H7 (cell line): ENCODE data around the gene TMEM97. TPM values are rescaled to one million over a fixed set of nuclear protein-coding genes. Genes with fewer than 3 reads are reported as not detected.
A peak's percentile ranks its signal among the peaks of the same experiment; 100 is the strongest.
"Not testable (repeated sequence)": the region's sequence is repeated elsewhere in the genome, so short reads cannot be mapped to it uniquely, and the experiment has no call there.

Experiments
- DNase-seq: peaks from one replicate; pipeline ENCODE4 v3.0.0; 2012
- H3K27me3 ChIP-seq: 2 replicates; pipeline ENCODE4 v1.6.0; 2011; ENCODE audit warnings: mild to moderate bottlenecking, low read length; ENCODE audit not compliant: control insufficient read depth, insufficient read depth
- H3K36me3 ChIP-seq: replicated peaks from 2 replicates; pipeline ENCODE4 v1.5.1; 2011; ENCODE audit warnings: low read length; ENCODE audit not compliant: control insufficient read depth, insufficient read depth
- H3K4me3 ChIP-seq: 2 replicates; pipeline ENCODE4 v1.5.1; 2011; ENCODE audit warnings: low read depth, mild to moderate bottlenecking, control low read depth, low read length, moderate library complexity; ENCODE audit not compliant: insufficient read depth
- total RNA-seq: library from RNA; depleted of rRNA; stranded (reverse); fragments of >200 nt; shearing (Covaris generic); gene quantifications from 2 replicates; pipeline ENCODE4 v1.2.3, GENCODE V29; 2014; rRNA removed

The TMEM97 gene
- total RNA-seq, result 86.4 and 90.4 TPM in 2 replicates

GRCh38 chr17:28318759-28319597 is at the start of gene TMEM97:
Gene TMEM97, plus strand, starts transcription at chr17:28319200. Its CDS starts 40 bp downstream, at chr17:28319240.
- peak; percentile 95 for DNase-seq
- Histone ChIP-seq H3K4me3 (peak within 1 kb of the TSS; percentile 92), H3K27me3 (peaks cover 3% of the 10 kb centered on the region), H3K36me3 (peaks cover 2% of the 10 kb centered on the region; the same call in 1 of the 2 replicates)

GRCh38 chr17:28270055-28270454 is 48.9 kb upstream of the TMEM97 start:
- H3K27me3 ChIP-seq, result no peaks in the 10 kb centered on the region
- no peak for DNase-seq
- no peaks in the 10 kb centered on the region for H3K36me3 ChIP-seq
- H3K4me3 ChIP-seq, result no peak overlapping the region

- H3K27me3 ChIP-seq, result no peaks in the 10 kb centered on the region
- DNase-seq, result no peak
- H3K4me3 ChIP-seq, result no peak overlapping the region
- no peaks in the 10 kb centered on the region for H3K36me3 ChIP-seq
Measured at GRCh38 chr17:28270926-28271325, 48.1 kb upstream of the TMEM97 start.

- no peaks in the 10 kb centered on the region for H3K36me3 ChIP-seq
- DNase-seq, result no peak
- H3K27me3 ChIP-seq, result no peaks in the 10 kb centered on the region
- H3K4me3 ChIP-seq, result no peak overlapping the region
Measured at GRCh38 chr17:28271431-28271830, 47.6 kb upstream of the TMEM97 start.

GRCh38 chr17:28272166-28272565 is 46.8 kb upstream of the TMEM97 start:
- Histone ChIP-seq H3K36me3 (no peaks in the 10 kb centered on the region), H3K4me3 (no peak overlapping the region), H3K27me3 (no peaks in the 10 kb centered on the region)
- no peak for DNase-seq

- not testable (repeated sequence) for H3K4me3 ChIP-seq, DNase-seq, H3K36me3 ChIP-seq, H3K27me3 ChIP-seq
Measured at GRCh38 chr17:28273341-28273740, 45.7 kb upstream of the TMEM97 start.

- H3K27me3 ChIP-seq, result no peaks in the 10 kb centered on the region
- H3K36me3 ChIP-seq, result no peaks in the 10 kb centered on the region
- no peak for DNase-seq
- H3K4me3 ChIP-seq, result no peak overlapping the region
Measured at GRCh38 chr17:28274591-28275265, 44.3 kb upstream of the TMEM97 start.

- Histone ChIP-seq H3K27me3 (no peaks in the 10 kb centered on the region), H3K4me3 (no peak overlapping the region), H3K36me3 (no peaks in the 10 kb centered on the region)
- DNase-seq, result no peak
Measured at GRCh38 chr17:28276011-28276410, 43.0 kb upstream of the TMEM97 start.

GRCh38 chr17:28279411-28279810 is 39.6 kb upstream of the TMEM97 start:
- DNase-seq, result no peak
- no peaks in the 10 kb centered on the region for H3K27me3 ChIP-seq
- H3K4me3 ChIP-seq, result no peak overlapping the region
- no peaks in the 10 kb centered on the region for H3K36me3 ChIP-seq

GRCh38 chr17:28280826-28281225 is 38.2 kb upstream of the TMEM97 start:
- Histone ChIP-seq H3K27me3 (no peaks in the 10 kb centered on the region), H3K36me3 (no peaks in the 10 kb centered on the region), H3K4me3 (no peak overlapping the region)
- DNase-seq, result no peak

GRCh38 chr17:28282596-28282995 is 36.4 kb upstream of the TMEM97 start:
- no peak for DNase-seq
- Histone ChIP-seq H3K4me3 (no peak overlapping the region), H3K36me3 (no peaks in the 10 kb centered on the region), H3K27me3 (no peaks in the 10 kb centered on the region)

- DNase-seq, result no peak
- H3K4me3 ChIP-seq, result no peak overlapping the region
- no peaks in the 10 kb centered on the region for H3K27me3 ChIP-seq
- no peaks in the 10 kb centered on the region for H3K36me3 ChIP-seq
Measured at GRCh38 chr17:28285965-28286364, 33.0 kb upstream of the TMEM97 start.

- DNase-seq, result no peak
- Histone ChIP-seq H3K4me3 (no peak overlapping the region), H3K27me3 (no peaks in the 10 kb centered on the region), H3K36me3 (no peaks in the 10 kb centered on the region)
Measured at GRCh38 chr17:28290703-28291102, 28.3 kb upstream of the TMEM97 start.

GRCh38 chr17:28291780-28292330 is 27.1 kb upstream of the TMEM97 start:
- Histone ChIP-seq H3K4me3 (no peak overlapping the region), H3K36me3 (no peaks in the 10 kb centered on the region), H3K27me3 (no peaks in the 10 kb centered on the region)
- no peak for DNase-seq

GRCh38 chr17:28292878-28293277 is 26.1 kb upstream of the TMEM97 start:
- DNase-seq, H3K36me3 ChIP-seq, H3K27me3 ChIP-seq, H3K4me3 ChIP-seq: not testable (repeated sequence)
